Endothelial cell of umbilical vein (primary cell): ENCODE measurements around the gene LIMCH1. TPM values are rescaled to one million over a fixed set of nuclear protein-coding genes. Genes with fewer than 3 reads are reported as not detected.

Experiments used
- BruUV-seq: library from RNA; stranded (reverse); fragments of 400-500 nt; replicated peaks from 2 replicates; lab custom pipeline; 2021; lab: Mats Ljungman, UMichigan
- CTCF ChIA-PET: fragments of 300-600, 350-600 bp; sonication (Branson Sonifier 250); formaldehyde crosslinking; loops from one replicate; lab custom pipeline; 2021; ENCODE audit warnings: antibody characterized with exemption, inconsistent platforms; lab: Charles Lee
- POLR2A ChIA-PET: fragments of 300-600, 350-600 bp; sonication (Branson Sonifier 250); formaldehyde crosslinking; loops from one replicate; lab custom pipeline; 2021; ENCODE audit warnings: antibody characterized with exemption, inconsistent platforms; lab: Charles Lee
- DNase-seq: peaks from one replicate; pipeline ENCODE4 v3.0.0-alpha.2; 2011; ENCODE audit warnings: low read depth, low spot score
- FAIRE-seq: peaks from 2 replicates; lab custom pipeline; 2011; peaks lifted over from hg19 to GRCh38; lab: Jason Lieb, UNC
- H2AFZ ChIP-seq: 2 replicates; pipeline ENCODE4 v1.6.0; 2012; ENCODE audit warnings: low read depth, low read length, control low read depth, inconsistent platforms
- H3K27ac ChIP-seq: 2 replicates; pipeline ENCODE4 v1.5.1; 2011; ENCODE audit warnings: low read depth, mild to moderate bottlenecking, control low read depth, low read length, moderate library complexity; ENCODE audit not compliant: insufficient read depth
- H3K27me3 ChIP-seq, 2 experiments: 2 replicates each; pipeline versions ENCODE4 v1.6.0 to v1.6.1; 2011; ENCODE audit warnings: low read length in 2 of 2, mixed read lengths in 1 of 2; ENCODE audit not compliant: control insufficient read depth in 2 of 2, insufficient read depth in 2 of 2
- H3K36me3 ChIP-seq, 2 experiments: 2 replicates in 1 of 2; 3 replicates in 1 of 2; pipeline ENCODE4 v1.5.1; 2011; ENCODE audit warnings: low read length in 2 of 2, mild to moderate bottlenecking in 1 of 2, moderate library complexity in 1 of 2; ENCODE audit not compliant: control insufficient read depth in 2 of 2, insufficient read depth in 2 of 2; ENCODE audit errors: extremely low read depth in 1 of 2
- H3K4me1 ChIP-seq: 3 replicates; pipeline ENCODE4 v1.5.1; 2011; ENCODE audit warnings: mild to moderate bottlenecking, low read length; ENCODE audit not compliant: control insufficient read depth, insufficient read depth; ENCODE audit errors: extremely low read depth
- H3K4me2 ChIP-seq: 2 replicates; pipeline ENCODE4 v1.6.1; 2011; ENCODE audit warnings: low read length, control low read depth, mixed read lengths; ENCODE audit not compliant: insufficient read depth
- H3K4me3 ChIP-seq, 3 experiments: fragments of 200-600 bp in 1 of 3; sonication (generic), shearing (Covaris generic) in 1 of 3; replicated peaks in 1 of 3; 2 replicates each; pipeline ENCODE4 v1.5.1; 2011 to 2016; ENCODE audit warnings: control low read depth in 3 of 3, low read length in 3 of 3, mild to moderate bottlenecking in 2 of 3, inconsistent platforms in 1 of 3, low read depth in 1 of 3, moderate library complexity in 1 of 3; ENCODE audit not compliant: insufficient read depth in 1 of 3
- H3K79me2 ChIP-seq: 2 replicates; pipeline ENCODE4 v1.6.0; 2012; ENCODE audit warnings: low read length, inconsistent platforms; ENCODE audit not compliant: control insufficient read depth, insufficient read depth
- H3K9ac ChIP-seq: replicated peaks from 2 replicates; pipeline ENCODE3; 2011; ENCODE audit warnings: low read length, control low read depth; ENCODE audit not compliant: insufficient read depth; ENCODE audit errors: extremely low read depth
- H3K9me1 ChIP-seq: replicated peaks from 3 replicates; pipeline ENCODE4 v1.6.0; 2011; ENCODE audit warnings: mild to moderate bottlenecking, low read length; ENCODE audit not compliant: control insufficient read depth, insufficient read depth; ENCODE audit errors: extremely low read depth
- H3K9me3 ChIP-seq: replicated peaks from 2 replicates; pipeline ENCODE4 v1.5.1; 2012; ENCODE audit warnings: low read length, inconsistent platforms; ENCODE audit not compliant: control insufficient read depth, insufficient read depth
- H4K20me1 ChIP-seq: replicated peaks from 2 replicates; pipeline ENCODE3; 2011; ENCODE audit warnings: mild to moderate bottlenecking, low read length; ENCODE audit not compliant: control insufficient read depth, insufficient read depth; ENCODE audit errors: extremely low read depth
- CTCF ChIP-seq, 2 donors: IDR thresholded peaks; 1 replicate in 1 of 2; 2 replicates in 1 of 2; pipeline ENCODE4 v1.5.1; 2011; ENCODE audit warnings: low read length in 2 of 2, mild to moderate bottlenecking in 2 of 2, moderate library complexity in 2 of 2, control low read depth in 1 of 2, inconsistent platforms in 1 of 2, low read depth in 1 of 2; ENCODE audit not compliant: insufficient read depth in 1 of 2; ENCODE audit errors: extremely low read depth in 1 of 2
- EZH2 ChIP-seq: IDR thresholded peaks from 2 replicates; pipeline ENCODE4 v1.6.1; 2012; ENCODE audit warnings: borderline replicate concordance, low read depth, mild to moderate bottlenecking, moderate library complexity, low read length, inconsistent platforms; ENCODE audit not compliant: severe bottlenecking
- FOS ChIP-seq: IDR thresholded peaks from 2 replicates; pipeline ENCODE4 v1.6.1; 2011; ENCODE audit warnings: mild to moderate bottlenecking, low read length, moderate library complexity, borderline replicate concordance; ENCODE audit not compliant: insufficient read depth
- GATA2 ChIP-seq: IDR thresholded peaks from 2 replicates; pipeline ENCODE4 v1.7.0; 2011; ENCODE audit warnings: low read depth, mild to moderate bottlenecking, moderate library complexity, mixed read lengths, low read length; ENCODE audit not compliant: insufficient read length, insufficient read depth
- JUN ChIP-seq: IDR thresholded peaks from 2 replicates; pipeline ENCODE4 v1.6.1; 2011; ENCODE audit warnings: borderline replicate concordance, low read depth; ENCODE audit not compliant: insufficient read length, insufficient read depth
- MYC ChIP-seq: IDR thresholded peaks from one replicate; pipeline ENCODE4 v1.6.1; 2011; ENCODE audit warnings: mild to moderate bottlenecking, low read depth, low read length
- POLR2A ChIP-seq: IDR thresholded peaks from 2 replicates; pipeline ENCODE4 v1.6.1; 2012; ENCODE audit warnings: low read depth, mild to moderate bottlenecking, control low read depth, low read length
- POLR2AphosphoS5 ChIP-seq: IDR thresholded peaks from 2 replicates; pipeline ENCODE4 v1.6.1; 2012; ENCODE audit warnings: low read depth, mild to moderate bottlenecking, control low read depth, low read length, moderate library complexity; ENCODE audit not compliant: insufficient read depth
- dilution Hi-C: fragments of 300-500 bp; cut with MboI; formaldehyde crosslinking; loops from one replicate; pipeline ENCODE4 v1.15.0; 2019; ENCODE audit warnings: low sequenced_read_pairs; ENCODE audit not compliant: extremely low pct_ligation_motif_present
- intact Hi-C: fragments of 100-400 bp; cut with micrococcal nuclease; formaldehyde crosslinking; loops from one replicate; pipeline ENCODE4 v1.10.0; 2022
- polyA plus RNA-seq, 4 experiments: library from polyadenylated mRNA; depleted of rRNA in 3 of 4; stranded (reverse) in 3 of 4; unstranded in 1 of 4; fragments of >200 nt; gene quantifications; 2 replicates each; pipeline versions ENCODE4 v1.2.1 to v1.2.3, GENCODE V29; 2011 to 2012; ENCODE audit warnings: missing spikeins in 1 of 4
- total RNA-seq: library from RNA; stranded (reverse); gene quantifications from 2 replicates; pipeline ENCODE4 v1.2.3, GENCODE V29; 2021
- TF ChIP-seq, protein P1 (sequence below): IDR thresholded peaks from 2 replicates; pipeline ENCODE4 v1.6.1; 2011; ENCODE audit not compliant: insufficient read depth, insufficient read length

LIMCH1 gene
- total and polyA plus RNA-seq, 2 donors (not counting 3 experiments of a cell fraction or from before 2014, with no cell fraction given) = 14.3 to 32.8 TPM

GRCh38 chr4:41638203-41638602, 100.2 kb downstream of the LIMCH1 start:
- Histone ChIP-seq H2AFZ (no peak overlapping the region), H3K9ac (no peak overlapping the region), H3K4me3 (no peak overlapping the region), H3K27ac (no peak overlapping the region), H3K4me2 (no peak overlapping the region), H3K79me2 (no peaks in the 10 kb centered on the region), H3K27me3 (peaks cover 7 to 17% of the 10 kb centered on the region in 2 experiments), H3K36me3 (no peaks in the 10 kb centered on the region), H3K9me1 (no peaks in the 10 kb centered on the region), H3K9me3 (no peaks in the 10 kb centered on the region), H3K4me1 (no peaks in the 10 kb centered on the region), H4K20me1 (no peaks in the 10 kb centered on the region)
- BruUV-seq = no TSS peak
- DNase-seq (no peak), FAIRE-seq (no peak)
- intact Hi-C loops (no loop called here), dilution Hi-C loops (no loop called here)
- POLR2A ChIA-PET = no interaction called here
- TF ChIP-seq FOS (no peak), POLR2A (no peak), GATA2 (no peak), MYC (no peak)
- CTCF ChIA-PET = no interaction called here

DNA sequence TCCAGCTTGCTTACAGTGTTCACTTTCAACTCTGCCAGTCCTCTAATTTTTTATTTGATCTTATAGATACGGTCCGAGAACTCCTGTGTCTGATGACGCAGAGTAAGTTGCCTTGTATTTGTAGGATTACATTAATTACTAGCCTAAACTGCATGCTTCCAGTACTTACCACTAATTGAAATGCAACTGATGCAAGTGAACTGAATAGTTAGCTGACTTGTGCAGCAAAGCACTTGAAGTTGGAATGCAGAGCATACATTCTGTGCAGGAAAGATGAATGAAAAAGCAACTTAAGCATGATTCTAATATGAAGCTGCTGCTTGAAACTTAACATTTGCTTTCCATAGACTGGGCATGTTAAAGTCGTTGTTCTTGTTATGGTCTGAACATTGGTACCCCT, 100.9 kb downstream of the LIMCH1 start:
- Histone ChIP-seq H3K79me2 (no peaks in the 10 kb centered on the region), H3K27ac (no peak overlapping the region), H3K9me3 (no peaks in the 10 kb centered on the region), H3K4me1 (no peaks in the 10 kb centered on the region), H3K36me3 (no peaks in the 10 kb centered on the region), H2AFZ (no peak overlapping the region), H3K9ac (no peak overlapping the region), H4K20me1 (no peaks in the 10 kb centered on the region), H3K9me1 (no peaks in the 10 kb centered on the region), H3K4me3 (no peak overlapping the region), H3K4me2 (no peak overlapping the region), H3K27me3 (peaks cover 4 to 20% of the 10 kb centered on the region in 2 experiments)
- BruUV-seq = no TSS peak
- CTCF ChIA-PET = no interaction called here
- dilution Hi-C loops (no loop called here), intact Hi-C loops (no loop called here)
- TF ChIP-seq, protein P1, sequence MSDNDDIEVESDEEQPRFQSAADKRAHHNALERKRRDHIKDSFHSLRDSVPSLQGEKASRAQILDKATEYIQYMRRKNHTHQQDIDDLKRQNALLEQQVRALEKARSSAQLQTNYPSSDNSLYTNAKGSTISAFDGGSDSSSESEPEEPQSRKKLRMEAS = no peak
- no peak for TF ChIP-seq FOS
- TF ChIP-seq CTCF (IDR thresholded peaks at IDR 0.05; ENCODE audit: extremely low read depth in 1 of 2, insufficient read depth in 1 of 2, low read depth in 1 of 2, low read length in 2 of 2) = no peak
- no peak for TF ChIP-seq EZH2
- TF ChIP-seq JUN = no peak
- TF ChIP-seq POLR2A = no peak
- no peak for TF ChIP-seq POLR2AphosphoS5
- no peak for TF ChIP-seq GATA2
- no peak for TF ChIP-seq MYC
- DNase-seq = no peak
- POLR2A ChIA-PET = no interaction called here
- FAIRE-seq = no peak
